DMS114 treated with DMSO at 0.1 percent for 48 hours (cell line): Measurements from ENCODE around the gene IBSP.

Experiments used
- DNase-seq: peaks from one replicate; lab custom pipeline; 2025; ENCODE audit not compliant: unreplicated experiment; lab: John Stamatoyannopoulos, UW

Gene IBSP

GRCh38 chr4:87838205-87838604, 38.9 kb downstream of the IBSP start:
- DNase-seq, result no peak

- no peak for DNase-seq
Observed at GRCh38 chr4:87838890-87839591, 39.7 kb downstream of the IBSP start.

GRCh38 chr4:87839592-87839946, 40.2 kb downstream of the IBSP start:
- no peak for DNase-seq

GRCh38 chr4:87840149-87840548, 40.8 kb downstream of the IBSP start:
- no peak for DNase-seq

- no peak for DNase-seq
Observed at GRCh38 chr4:87843936-87844335, 44.6 kb downstream of the IBSP start.

GRCh38 chr4:87844452-87844851, 45.1 kb downstream of the IBSP start:
- DNase-seq, result no peak

GRCh38 chr4:87846226-87846625, 46.9 kb downstream of the IBSP start:
- no peak for DNase-seq

GRCh38 chr4:87848622-87849351, 49.4 kb downstream of the IBSP start:
- peak; percentile 3 for DNase-seq

GRCh38 chr4:87849612-87850011, 50.3 kb downstream of the IBSP start:
- DNase-seq, result no peak

- DNase-seq, result no peak
Observed at GRCh38 chr4:87851332-87851731, 52.0 kb downstream of the IBSP start.

GRCh38 chr4:87851953-87852352, 52.6 kb downstream of the IBSP start:
- DNase-seq, result no peak

GRCh38 chr4:87853108-87853507, 53.8 kb downstream of the IBSP start:
- DNase-seq, result peak; percentile 19

- DNase-seq, result no peak
Observed at GRCh38 chr4:87853891-87854290, 54.5 kb downstream of the IBSP start.

GRCh38 chr4:87855559-87855958, 56.2 kb downstream of the IBSP start:
- no peak for DNase-seq

GRCh38 chr4:87856816-87857215, 57.5 kb downstream of the IBSP start:
- no peak for DNase-seq

- DNase-seq, result no peak
Observed at GRCh38 chr4:87857789-87858188, 58.4 kb downstream of the IBSP start.
